ENCODE data around the gene ZBTB7B. TPM values are rescaled to one million over a fixed set of nuclear protein-coding genes. Genes with fewer than 3 reads are reported as not detected.

ZBTB7B gene
- total and polyA plus RNA-seq, 9 of the 15 experiments (the other 6 are each of a cell fraction or from before 2014, with no cell fraction given), result 0.04 to 46.5 (median 15.2) TPM

- TF ChIP-seq BCLAF1 (IDR thresholded peaks at IDR 0.05; ENCODE audit: borderline replicate concordance in 1 of 2, control insufficient read depth in 1 of 2, low read depth in 2 of 2, low read length in 1 of 2) (no peak), ARNT (IDR thresholded peaks at IDR 0.05) (peak in 1 of 2 experiments; percentile 42; a peak in 1 of 4 replicates), ZNF41 (CRISPR knock-in tag; conservative IDR thresholded peaks at IDR 0.05) (no peak), KDM1A (IDR thresholded peaks at IDR 0.05) (peak; percentile 91 to 96), IRF2 (CRISPR knock-in tag; IDR thresholded peaks at IDR 0.05) (no peak), NCOA6 (IDR thresholded peaks at IDR 0.05) (no peak), NFATC3 (IDR thresholded peaks at IDR 0.05) (no peak), ETV5 (CRISPR knock-in tag; IDR thresholded peaks at IDR 0.05; ENCODE audit: low read depth) (no peak), MEF2D (tag; conservative IDR thresholded peaks at IDR 0.05; ENCODE audit: low read depth) (0 out of 2 replicates have a peak, but pooled peaks have one; percentile 29), TCF7L2 (IDR thresholded peaks at IDR 0.05; ENCODE audit: low read depth, low read length) (no peak), KLF10 (CRISPR knock-in tag; IDR thresholded peaks at IDR 0.05) (no peak), CBFB (CRISPR knock-in tag; IDR thresholded peaks at IDR 0.05) (no peak), ZNF561 (CRISPR knock-in tag; conservative IDR thresholded peaks at IDR 0.05) (no peak), HMGXB4 (CRISPR knock-in tag; IDR thresholded peaks at IDR 0.05) (no peak), NUFIP1 (IDR thresholded peaks at IDR 0.05; ENCODE audit: partially characterized antibody) (no peak), ZNF282 (CRISPR knock-in tag; IDR thresholded peaks at IDR 0.05) (no peak), CGGBP1 (CRISPR knock-in tag; IDR thresholded peaks at IDR 0.05) (no peak), ILK (tag; IDR thresholded peaks at IDR 0.05; ENCODE audit: borderline replicate concordance, low read depth) (no peak), TSHZ1 (CRISPR knock-in tag; IDR thresholded peaks at IDR 0.05) (no peak), ZNF134 (CRISPR knock-in tag; conservative IDR thresholded peaks at IDR 0.05) (no peak)
Observed at GRCh38 chr1:155064111-155064831, 61.7 kb downstream of the ZBTB7B start (continued).

Measured in K562 (cell line).